Aorta (tissue), 5 donors: Measurements from ENCODE around the gene PLA2R1. TPM values are rescaled to one million over a fixed set of nuclear protein-coding genes. Genes with fewer than 3 reads are reported as not detected.

Experiments used
- ATAC-seq: fragments of 200-7000 bp; cut with Tn5 transposase; one replicate; pipeline ENCODE4 v1.9.1; 2022; ENCODE audit warnings: moderate library complexity; ENCODE audit not compliant: low FRiP score
- DNase-seq, 2 donors: peaks; one replicate each; pipeline ENCODE4 v3.0.0-alpha.2; 2020
- H3K27ac ChIP-seq, 2 donors: one replicate each; pipeline ENCODE4 v1.5.1; 2013; ENCODE audit warnings: low read length in 2 of 2, mild to moderate bottlenecking in 2 of 2, moderate library complexity in 2 of 2, control low read depth in 1 of 2, inconsistent platforms in 1 of 2, low read depth in 1 of 2
- H3K27me3 ChIP-seq, 2 donors: one replicate each; pipeline ENCODE4 v1.6.1; 2013; ENCODE audit warnings: control low read depth in 1 of 2, low read length in 1 of 2, mild to moderate bottlenecking in 1 of 2, moderate library complexity in 1 of 2; ENCODE audit not compliant: insufficient read depth in 2 of 2, control insufficient read depth in 1 of 2
- H3K36me3 ChIP-seq, 2 donors: one replicate each; pipeline ENCODE4 v1.6.1; 2013; ENCODE audit warnings: control low read depth in 1 of 2, low read length in 1 of 2, mild to moderate bottlenecking in 1 of 2; ENCODE audit not compliant: insufficient read depth in 2 of 2, control insufficient read depth in 1 of 2
- H3K4me1 ChIP-seq, 2 donors: one replicate each; pipeline ENCODE4 v1.6.1; 2013; ENCODE audit warnings: low read length in 2 of 2, control low read depth in 1 of 2, mild to moderate bottlenecking in 1 of 2, moderate library complexity in 1 of 2; ENCODE audit not compliant: insufficient read depth in 2 of 2, control insufficient read depth in 1 of 2
- H3K4me3 ChIP-seq, 2 donors: one replicate each; pipeline ENCODE4 v1.5.1; 2013; ENCODE audit warnings: low read length in 2 of 2, control low read depth in 1 of 2, mild to moderate bottlenecking in 1 of 2
- H3K9me3 ChIP-seq: one replicate; pipeline ENCODE4 v1.6.1; 2013; ENCODE audit warnings: mild to moderate bottlenecking, low read length; ENCODE audit not compliant: control insufficient read depth
- WGBS, 2 donors: extraction: QIAGEN DNeasy Blood & Tissue Kit; methylation state at CpG; one replicate each; pipeline ENCODE4 v1.1.7; 2013; 5-methylcytosine and 5-hydroxymethylcytosine counted together
- intact Hi-C, 2 donors: fragments of 100-400 bp; cut with DNase I; formaldehyde crosslinking; loops; one replicate each; pipeline versions ENCODE4 v1.14.2 to v1.15.0; 2022
- polyA plus RNA-seq, 2 donors: library from polyadenylated mRNA; stranded (reverse); fragments of 200-250 nt; gene quantifications; one replicate each; pipeline ENCODE4 v1.2.3, GENCODE V29; 2013
- total RNA-seq, 2 donors: library from RNA; stranded (reverse); fragmentation: NEBNext Ultra II Directional; extraction: Animal tissue kit (Norgen Biotek cat#: 25700); gene quantifications; one replicate each; pipeline ENCODE4 v1.2.1, GENCODE V29; 2021
- donor health status: healthy with polysubstance abuse.
- donor health status: Bipolar disorder and iron deficiency.
- donor health status: DM: no; HTN: no; CAD: no.
- donor health status: DM: no; HTN: no; CAD: no.
- donor health status: DM: yes; HTN: yes; CAD: no.

PLA2R1 gene
- total and polyA plus RNA-seq, 4 donors: 7.9 to 34.9 (median 30.0) TPM

DNA sequence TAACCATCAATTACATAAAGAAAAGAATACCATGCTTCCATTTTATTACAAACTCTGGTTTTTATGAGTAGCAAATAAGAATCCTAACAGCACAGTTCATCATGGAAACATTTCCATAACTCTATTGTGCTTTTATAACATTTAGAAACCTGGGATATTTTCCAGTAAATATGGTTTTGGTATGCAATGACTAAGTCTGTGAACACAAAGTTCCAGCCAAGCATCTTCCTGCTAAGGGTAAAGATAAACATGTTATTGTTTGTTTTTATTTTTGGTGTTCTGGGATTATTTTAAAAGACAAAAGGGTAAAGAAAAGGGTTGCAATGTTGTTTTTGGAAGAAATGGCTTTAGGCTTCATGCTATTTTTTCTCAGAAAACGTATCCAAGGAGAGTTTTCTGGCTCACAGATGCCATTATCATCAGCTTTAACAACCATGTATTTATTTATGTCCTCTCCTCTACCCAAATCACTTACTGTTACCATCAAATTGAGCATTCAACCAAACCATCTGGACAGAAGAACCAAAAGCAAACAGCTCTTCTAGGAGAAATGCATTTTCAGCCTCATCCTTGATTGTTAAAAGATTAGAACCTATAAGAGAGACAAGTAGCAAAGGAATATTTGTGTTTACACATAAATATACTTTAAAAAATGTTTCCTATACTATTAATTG, 116.0 kb downstream of the PLA2R1 start:
- H3K4me3 ChIP-seq: no peak overlapping the region
- H3K27me3 ChIP-seq: no peaks in the 10 kb centered on the region
- intact Hi-C loops: no loop called here
- peaks cover 0 to 1% of the 10 kb centered on the region in 2 donors for H3K4me1 ChIP-seq
- 0 to 5% methylated on average over 1 of the region's 1 CpG for WGBS, 2 donors
- H3K36me3 ChIP-seq: peaks cover 0 to 2% of the 10 kb centered on the region in 2 donors
- H3K9me3 ChIP-seq: no peaks in the 10 kb centered on the region
- ATAC-seq (peak; percentile 52), DNase-seq (no peak)
- peak overlapping the region in 1 of 2 donors; percentile 95 for H3K27ac ChIP-seq

DNA sequence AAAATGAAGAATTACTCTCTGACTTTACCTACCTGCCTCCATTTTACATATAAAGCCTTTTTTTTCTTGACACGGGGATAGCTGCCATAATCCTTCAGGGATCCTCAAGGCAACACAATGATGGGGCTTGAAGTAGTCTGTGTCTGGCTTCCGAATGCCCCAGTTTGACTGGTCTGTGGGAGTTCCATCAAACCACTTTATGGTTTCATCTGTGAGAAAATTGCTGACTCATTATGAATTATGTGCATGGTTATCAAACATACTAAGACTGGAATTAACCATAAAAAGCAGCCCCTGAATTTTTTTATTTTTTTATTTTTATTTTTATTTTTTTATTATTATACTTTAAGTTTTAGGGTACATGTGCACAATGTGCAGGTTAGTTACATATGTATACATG, 117.5 kb downstream of the PLA2R1 start:
- Histone ChIP-seq H3K4me3 (no peak overlapping the region), H3K27ac (no peak overlapping the region), H3K9me3 (no peaks in the 10 kb centered on the region), H3K27me3 (no peaks in the 10 kb centered on the region), H3K4me1 (peaks cover 0 to 1% of the 10 kb centered on the region in 2 donors), H3K36me3 (no peaks in the 10 kb centered on the region)
- DNase-seq: no peak
- WGBS, 2 donors: 97 to 99% methylated on average over 2 of the region's 2 CpGs
- intact Hi-C loops: no loop called here
- no peak for ATAC-seq

DNA sequence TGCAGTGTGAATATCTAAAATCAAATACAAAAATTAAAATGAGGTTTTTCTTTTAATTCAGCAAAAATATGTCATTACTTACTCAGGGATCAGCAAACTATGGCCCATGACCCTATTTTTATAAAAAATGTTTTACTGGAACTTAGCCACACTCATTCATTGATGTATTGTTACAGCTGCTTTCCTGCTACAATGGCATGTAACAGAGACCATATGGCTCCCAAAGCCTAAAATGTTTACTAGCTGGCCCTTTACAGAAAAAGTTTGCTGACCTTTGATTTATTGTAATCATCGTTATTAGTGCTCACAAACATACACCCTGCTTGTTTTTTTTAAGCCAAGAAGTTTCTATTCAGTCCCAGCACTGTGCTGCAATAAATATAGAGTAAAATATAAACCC, 120.3 kb downstream of the PLA2R1 start:
- WGBS, 2 donors: 35 to 37% methylated on average over 1 of the region's 1 CpG
- no peaks in the 10 kb centered on the region for H3K4me1 ChIP-seq
- no peak overlapping the region for H3K27ac ChIP-seq
- ATAC-seq: no peak
- no peak overlapping the region for H3K4me3 ChIP-seq
- H3K36me3 ChIP-seq: no peaks in the 10 kb centered on the region
- DNase-seq: no peak
- intact Hi-C loops: no loop called here
- H3K9me3 ChIP-seq: no peaks in the 10 kb centered on the region
- no peaks in the 10 kb centered on the region for H3K27me3 ChIP-seq

DNA sequence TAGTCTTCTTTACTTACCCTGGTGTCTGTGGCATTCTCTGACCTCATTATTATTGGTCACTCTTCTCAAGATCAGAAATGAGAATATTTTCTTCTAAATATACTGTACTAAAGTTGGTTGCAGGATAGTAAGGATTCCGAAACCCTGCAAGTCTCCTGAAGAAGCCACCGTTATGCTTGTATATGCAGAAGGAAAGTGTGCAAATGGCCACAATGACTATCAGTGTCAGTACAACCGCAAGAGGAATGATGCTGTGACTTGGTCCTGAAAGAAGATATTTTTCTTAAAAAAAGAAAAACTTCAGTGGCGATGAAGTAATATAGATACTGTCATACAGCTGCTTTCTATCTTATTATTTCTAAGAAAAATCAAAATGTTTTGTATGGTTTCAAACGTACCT, 120.7 kb downstream of the PLA2R1 start:
- no peak overlapping the region for H3K27ac ChIP-seq
- intact Hi-C loops: no loop called here
- no peak overlapping the region for H3K4me3 ChIP-seq
- DNase-seq (no peak), ATAC-seq (no peak)
- no peaks in the 10 kb centered on the region for H3K27me3 ChIP-seq
- WGBS, 2 donors: 69 to 72% methylated on average over 5 of the region's 5 CpGs
- H3K4me1 ChIP-seq: no peaks in the 10 kb centered on the region
- H3K9me3 ChIP-seq: no peaks in the 10 kb centered on the region
- H3K36me3 ChIP-seq: no peaks in the 10 kb centered on the region

DNA sequence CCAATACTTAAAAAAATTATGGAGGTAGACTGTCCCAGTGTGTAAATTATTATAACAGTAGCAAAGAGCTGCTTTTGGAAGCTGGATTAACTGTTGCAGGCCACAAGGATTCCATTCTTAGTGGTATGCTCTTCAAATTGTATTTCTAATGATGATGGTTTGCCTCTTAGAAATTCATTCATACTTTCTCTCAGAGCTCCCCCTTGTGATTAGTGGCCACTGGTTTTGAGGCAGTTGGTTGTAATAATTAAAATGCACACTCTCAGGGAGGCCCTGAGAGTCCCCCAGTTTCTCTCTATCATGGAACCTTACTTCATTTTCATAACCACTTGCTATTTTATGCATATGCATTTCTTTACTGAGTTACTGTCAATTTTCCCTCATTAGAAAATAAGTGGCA, 122.5 kb downstream of the PLA2R1 start:
- Histone ChIP-seq H3K27ac (no peak overlapping the region), H3K9me3 (no peaks in the 10 kb centered on the region), H3K36me3 (no peaks in the 10 kb centered on the region), H3K4me3 (no peak overlapping the region), H3K27me3 (no peaks in the 10 kb centered on the region), H3K4me1 (no peaks in the 10 kb centered on the region)
- intact Hi-C loops: no loop called here
- DNase-seq (no peak), ATAC-seq (no peak)

DNA sequence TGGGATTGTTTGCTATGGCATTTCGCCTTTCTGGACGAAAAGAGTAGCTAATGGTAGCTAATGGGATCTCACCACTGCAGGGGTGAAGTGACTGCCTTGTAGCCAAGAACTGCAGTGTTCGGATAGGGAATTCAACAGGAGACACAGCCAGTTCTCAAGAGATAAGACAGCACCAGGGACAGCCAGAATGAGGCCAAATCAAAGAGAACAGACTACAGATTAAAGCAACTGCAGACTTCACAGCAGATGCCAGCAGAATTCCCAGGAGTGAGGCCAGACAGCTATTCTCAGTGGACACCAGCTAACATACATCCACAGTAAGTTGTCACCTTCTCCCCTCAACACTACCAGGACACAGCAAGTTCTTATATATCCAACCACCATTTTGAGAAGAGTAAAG, 124.0 kb downstream of the PLA2R1 start:
- DNase-seq (no peak), ATAC-seq (no peak)
- Histone ChIP-seq H3K4me1 (peaks cover 0 to 4% of the 10 kb centered on the region in 2 donors), H3K36me3 (no peaks in the 10 kb centered on the region), H3K27ac (peak overlapping the region in 1 of 2 donors; percentile 28), H3K27me3 (no peaks in the 10 kb centered on the region), H3K9me3 (no peaks in the 10 kb centered on the region), H3K4me3 (no peak overlapping the region)
- intact Hi-C loops: no loop called here
- 37 to 39% methylated on average over 3 of the region's 3 CpGs for WGBS, 2 donors

DNA sequence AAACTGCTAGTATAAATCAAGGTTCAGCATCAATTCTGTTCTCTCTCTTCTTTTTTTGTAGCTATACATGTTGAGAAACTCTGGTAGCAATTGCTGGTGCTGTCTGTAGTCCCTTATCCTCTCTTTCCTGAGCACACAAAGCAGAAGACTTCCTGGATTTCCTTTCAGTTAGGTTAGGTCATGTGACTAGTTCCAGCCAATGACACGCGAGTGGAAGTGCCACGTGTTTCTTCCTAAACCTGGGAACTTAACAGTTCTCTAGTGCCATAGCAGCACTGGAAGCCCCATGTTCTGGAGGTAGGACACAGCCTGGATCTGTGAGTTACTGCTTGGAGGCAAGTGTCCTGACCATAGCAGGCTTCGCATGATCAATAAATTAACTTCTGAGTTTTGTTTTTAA, 125.9 kb downstream of the PLA2R1 start:
- no peak for DNase-seq
- 86 to 87% methylated on average over 4 of the region's 4 CpGs for WGBS, 2 donors
- Histone ChIP-seq H3K36me3 (no peaks in the 10 kb centered on the region), H3K4me3 (no peak overlapping the region), H3K4me1 (peaks cover 0 to 4% of the 10 kb centered on the region in 2 donors), H3K27me3 (no peaks in the 10 kb centered on the region), H3K9me3 (no peaks in the 10 kb centered on the region), H3K27ac (no peak overlapping the region)
- intact Hi-C loops: no loop called here
- ATAC-seq: no peak

DNA sequence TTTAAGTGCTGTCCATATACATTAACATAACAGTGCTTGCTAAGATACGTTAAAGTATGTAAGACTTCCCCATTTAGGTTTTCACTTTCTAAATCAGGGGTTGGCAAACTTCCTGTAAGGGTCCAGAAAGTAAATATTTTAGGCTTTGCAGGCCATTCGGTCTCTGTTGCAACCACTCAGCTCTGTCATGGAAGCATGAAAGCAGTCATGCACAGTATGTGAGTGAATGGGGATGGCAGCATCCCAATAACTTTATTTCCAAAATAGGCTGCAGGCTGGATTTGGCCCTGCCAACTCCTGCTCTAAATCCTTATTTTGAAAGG, 128.7 kb downstream of the PLA2R1 start:
- DNase-seq (no peak), ATAC-seq (no peak)
- Histone ChIP-seq H3K27ac (no peak overlapping the region), H3K9me3 (no peaks in the 10 kb centered on the region), H3K27me3 (no peaks in the 10 kb centered on the region), H3K4me3 (no peak overlapping the region), H3K36me3 (no peaks in the 10 kb centered on the region), H3K4me1 (peaks cover 0 to 4% of the 10 kb centered on the region in 2 donors)
- 7 to 13% methylated on average over 2 of the region's 2 CpGs for WGBS, 2 donors
- intact Hi-C loops: no loop called here

DNA sequence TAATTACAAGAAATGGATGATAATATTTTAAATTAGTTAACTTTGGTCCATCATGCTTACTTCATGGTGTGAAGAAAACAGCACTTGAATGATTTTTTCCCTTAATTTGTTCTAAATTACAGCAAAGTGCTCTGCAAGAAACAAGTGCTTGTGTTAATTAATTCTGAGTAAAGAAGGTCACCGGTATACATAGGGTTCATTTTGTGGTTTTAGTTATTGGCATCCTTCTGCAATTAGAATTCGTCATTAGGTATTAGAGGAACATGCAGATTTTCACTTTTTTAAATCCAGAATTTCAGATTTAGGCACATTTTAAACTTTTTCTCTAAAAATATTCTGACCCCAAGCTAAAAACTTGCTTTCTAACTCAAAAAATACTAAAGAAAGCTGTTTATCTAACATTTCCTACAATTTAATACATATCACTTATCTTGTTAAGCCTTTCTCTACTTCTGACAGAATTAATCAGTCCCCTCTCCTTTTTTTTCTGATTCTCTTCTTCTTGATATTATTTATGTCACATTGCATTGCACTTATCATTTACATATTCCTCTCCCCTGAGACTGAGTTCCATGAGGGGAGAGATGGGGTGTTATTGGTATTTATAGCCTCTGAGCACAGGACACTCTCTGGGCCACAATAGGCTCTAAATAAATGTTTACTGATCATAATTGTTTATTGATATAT, 129.2 kb downstream of the PLA2R1 start:
- peaks cover under 1% of the 10 kb centered on the region for H3K9me3 ChIP-seq
- no peaks in the 10 kb centered on the region for H3K36me3 ChIP-seq
- intact Hi-C loops: no loop called here
- H3K4me1 ChIP-seq: peaks cover 0 to 4% of the 10 kb centered on the region in 2 donors
- 94 to 95% methylated on average over 2 of the region's 2 CpGs for WGBS, 2 donors
- no peak for DNase-seq
- H3K4me3 ChIP-seq: no peak overlapping the region
- ATAC-seq: no peak
- no peaks in the 10 kb centered on the region for H3K27me3 ChIP-seq
- no peak overlapping the region for H3K27ac ChIP-seq
